ENCODE results near the gene RTL10. TPM values are rescaled to one million over a fixed set of nuclear protein-coding genes. Genes with fewer than 3 reads are reported as not detected.

Gene RTL10
- total and polyA plus RNA-seq, 2 donors from 2014 or later = 8.8 to 16.7 TPM

- TF ChIP-seq CTCF (IDR thresholded peaks at IDR 0.05; ENCODE audit: borderline replicate concordance, extremely low read depth, insufficient read depth) = no peak
- FAIRE-seq (no peak), DNase-seq (peak in 1 of 5 donors; percentile 4)
- no peaks in the 10 kb centered on the region for H3K9me3 ChIP-seq (ENCODE audit: control insufficient read depth in 2 of 3, insufficient read depth in 1 of 3, low read length in 3 of 3)
- H3K4me1 ChIP-seq (ENCODE audit: control insufficient read depth in 2 of 3, insufficient read depth in 2 of 3, low read depth in 1 of 3, low read length in 3 of 3) = no peaks in the 10 kb centered on the region
- no peak overlapping the region for H3K4me3 ChIP-seq (ENCODE audit: low read length in 3 of 3)
- intact Hi-C loops (cut with DNase I) = no loop called here
- no peak overlapping the region for H3K27ac ChIP-seq (ENCODE audit: low read depth in 2 of 2, low read length in 2 of 2)
- no peak overlapping the region for H3K9ac ChIP-seq (ENCODE audit: low read length in 3 of 3)
- H3K36me3 ChIP-seq (ENCODE audit: control insufficient read depth in 2 of 3, insufficient read depth in 3 of 3, low read length in 3 of 3) = no peaks in the 10 kb centered on the region
- H3K27me3 ChIP-seq (ENCODE audit: control insufficient read depth, insufficient read depth, low read length) = no peaks in the 10 kb centered on the region
Observed at GRCh38 chr22:19865141-19865829, 10.6 kb upstream of the RTL10 start.

DNA sequence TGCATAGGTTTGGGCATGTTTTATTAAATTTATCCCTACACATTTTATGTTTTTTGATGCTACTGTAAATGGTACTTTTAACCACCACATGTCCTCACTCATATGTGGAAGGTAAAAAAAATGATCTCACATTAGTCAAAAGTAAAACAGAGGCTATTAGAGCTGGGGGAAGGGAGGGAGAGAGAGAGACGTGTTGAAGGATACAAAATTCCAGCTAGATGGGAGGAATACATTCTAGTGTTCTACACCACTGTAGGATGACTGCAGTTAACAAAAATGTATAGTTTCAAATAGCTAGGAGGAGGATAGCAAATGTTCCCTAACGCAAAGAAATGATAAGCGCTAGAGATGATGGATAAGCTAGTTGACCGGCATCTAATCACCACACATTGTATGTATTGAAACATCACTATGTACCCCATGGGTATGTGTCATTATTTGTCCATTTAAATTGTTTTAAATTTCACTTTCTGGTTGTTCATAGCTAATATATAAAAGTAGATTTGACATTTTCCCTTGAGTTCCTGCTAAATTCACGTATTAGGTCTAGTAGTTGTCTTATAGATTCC is 9.9 kb upstream of the RTL10 start:
- FAIRE-seq (no peak), DNase-seq (no peak)
- intact Hi-C loops (cut with DNase I) = no loop called here
- H3K9ac ChIP-seq (ENCODE audit: low read length in 3 of 3) = no peak overlapping the region
- no peak overlapping the region for H3K27ac ChIP-seq (ENCODE audit: low read depth in 2 of 2, low read length in 2 of 2)
- H3K4me3 ChIP-seq (ENCODE audit: low read length in 3 of 3) = no peak overlapping the region
- H3K27me3 ChIP-seq (ENCODE audit: control insufficient read depth, insufficient read depth, low read length) = no peaks in the 10 kb centered on the region
- no peaks in the 10 kb centered on the region for H3K9me3 ChIP-seq (ENCODE audit: control insufficient read depth in 2 of 3, insufficient read depth in 1 of 3, low read length in 3 of 3)
- no peaks in the 10 kb centered on the region for H3K36me3 ChIP-seq (ENCODE audit: control insufficient read depth in 2 of 3, insufficient read depth in 3 of 3, low read length in 3 of 3)
- no peaks in the 10 kb centered on the region for H3K4me1 ChIP-seq (ENCODE audit: control insufficient read depth in 2 of 3, insufficient read depth in 2 of 3, low read depth in 1 of 3, low read length in 3 of 3)
- TF ChIP-seq CTCF (IDR thresholded peaks at IDR 0.05; ENCODE audit: borderline replicate concordance, extremely low read depth, insufficient read depth) = no peak

GRCh38 chr22:19863571-19863970 is 8.9 kb upstream of the RTL10 start:
- no peaks in the 10 kb centered on the region for H3K36me3 ChIP-seq (ENCODE audit: control insufficient read depth in 2 of 3, insufficient read depth in 3 of 3, low read length in 3 of 3)
- H3K9me3 ChIP-seq (ENCODE audit: control insufficient read depth in 2 of 3, insufficient read depth in 1 of 3, low read length in 3 of 3) = no peaks in the 10 kb centered on the region
- no peak for DNase-seq
- H3K27ac ChIP-seq (ENCODE audit: low read depth in 2 of 2, low read length in 2 of 2) = no peak overlapping the region
- no peak overlapping the region for H3K4me3 ChIP-seq (ENCODE audit: low read length in 3 of 3)
- H3K9ac ChIP-seq (ENCODE audit: low read length in 3 of 3) = no peak overlapping the region
- no peak for FAIRE-seq
- no peaks in the 10 kb centered on the region for H3K27me3 ChIP-seq (ENCODE audit: control insufficient read depth, insufficient read depth, low read length)
- H3K4me1 ChIP-seq (ENCODE audit: control insufficient read depth in 2 of 3, insufficient read depth in 2 of 3, low read depth in 1 of 3, low read length in 3 of 3) = no peaks in the 10 kb centered on the region
- intact Hi-C loops (cut with DNase I) = no loop called here
- no peak for TF ChIP-seq CTCF (IDR thresholded peaks at IDR 0.05; ENCODE audit: borderline replicate concordance, extremely low read depth, insufficient read depth)
